DND-41 (cell line): ENCODE results near the gene RBM43.

Experiments
- EZH2 ChIP-seq: IDR thresholded peaks from 3 replicates; pipeline ENCODE4 v1.6.1; 2012; ENCODE audit warnings: borderline replicate concordance, low read depth, mild to moderate bottlenecking, moderate library complexity, low read length, inconsistent platforms; ENCODE audit not compliant: severe bottlenecking
- TF ChIP-seq, protein P1 (sequence below): IDR thresholded peaks from 2 replicates; pipeline ENCODE4 v1.5.1; 2012; ENCODE audit warnings: borderline replicate concordance, low read length, moderate library complexity, mild to moderate bottlenecking; ENCODE audit not compliant: poor library complexity, severe bottlenecking; ENCODE audit errors: extremely low read depth

DNA sequence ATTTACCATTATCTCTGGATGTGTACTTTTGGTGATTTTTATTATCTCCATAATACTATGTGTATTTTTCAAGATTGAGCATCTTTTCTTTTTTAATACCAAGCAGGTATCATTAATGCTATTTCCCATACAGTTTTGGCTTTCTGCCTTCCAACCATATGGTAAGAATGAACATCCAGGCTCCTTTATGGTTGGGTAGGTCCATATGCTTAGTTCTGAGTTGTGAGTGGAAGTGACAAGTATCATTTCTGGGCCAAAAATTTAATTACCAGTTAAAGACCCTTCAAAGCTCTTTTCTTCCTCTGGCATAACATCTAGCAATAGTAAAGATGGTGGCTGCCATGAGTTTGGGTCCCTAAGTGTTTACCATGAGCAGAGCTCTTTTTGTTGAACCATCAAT, 4.3 kb upstream of the RBM43 start:
- TF ChIP-seq, protein P1, sequence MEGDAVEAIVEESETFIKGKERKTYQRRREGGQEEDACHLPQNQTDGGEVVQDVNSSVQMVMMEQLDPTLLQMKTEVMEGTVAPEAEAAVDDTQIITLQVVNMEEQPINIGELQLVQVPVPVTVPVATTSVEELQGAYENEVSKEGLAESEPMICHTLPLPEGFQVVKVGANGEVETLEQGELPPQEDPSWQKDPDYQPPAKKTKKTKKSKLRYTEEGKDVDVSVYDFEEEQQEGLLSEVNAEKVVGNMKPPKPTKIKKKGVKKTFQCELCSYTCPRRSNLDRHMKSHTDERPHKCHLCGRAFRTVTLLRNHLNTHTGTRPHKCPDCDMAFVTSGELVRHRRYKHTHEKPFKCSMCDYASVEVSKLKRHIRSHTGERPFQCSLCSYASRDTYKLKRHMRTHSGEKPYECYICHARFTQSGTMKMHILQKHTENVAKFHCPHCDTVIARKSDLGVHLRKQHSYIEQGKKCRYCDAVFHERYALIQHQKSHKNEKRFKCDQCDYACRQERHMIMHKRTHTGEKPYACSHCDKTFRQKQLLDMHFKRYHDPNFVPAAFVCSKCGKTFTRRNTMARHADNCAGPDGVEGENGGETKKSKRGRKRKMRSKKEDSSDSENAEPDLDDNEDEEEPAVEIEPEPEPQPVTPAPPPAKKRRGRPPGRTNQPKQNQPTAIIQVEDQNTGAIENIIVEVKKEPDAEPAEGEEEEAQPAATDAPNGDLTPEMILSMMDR = no peak
- no peak for TF ChIP-seq EZH2
